Sigmoid colon (tissue), 7 donors: ENCODE measurements around the gene MT4. TPM values are rescaled to one million over a fixed set of nuclear protein-coding genes. Genes with fewer than 3 reads are reported as not detected.

Source experiments
- DNase-seq: peaks from one replicate; pipeline ENCODE4 v3.0.0-alpha.2; 2019
- H3K27ac ChIP-seq, 4 donors: fragments of 200-600 bp; sonication (generic); one replicate each; pipeline ENCODE4 v1.5.1; 2016 to 2019; ENCODE audit warnings: mild to moderate bottlenecking in 1 of 4
- H3K27me3 ChIP-seq, 3 donors: fragments of 200-600 bp; sonication (generic); one replicate each; pipeline ENCODE4 v1.5.1; 2019; ENCODE audit warnings: mild to moderate bottlenecking in 1 of 3
- H3K36me3 ChIP-seq, 4 donors: fragments of 200-600 bp; sonication (generic); one replicate each; pipeline ENCODE4 v1.5.1; 2016 to 2019
- H3K4me1 ChIP-seq, 4 donors: fragments of 200-600 bp; sonication (generic); one replicate each; pipeline ENCODE4 v1.5.1; 2017 to 2019
- H3K4me3 ChIP-seq, 4 donors: fragments of 200-600 bp; sonication (generic); one replicate each; pipeline ENCODE4 v1.5.1; 2017 to 2019; ENCODE audit warnings: mild to moderate bottlenecking in 2 of 4, moderate library complexity in 1 of 4
- H3K9me3 ChIP-seq, 4 donors: fragments of 200-600 bp in 3 of 4; sonication (generic) in 3 of 4; one replicate each; pipeline versions ENCODE4 v1.5.1 to v1.6.1; 2013 to 2019
- CTCF ChIP-seq, 4 experiments: fragments of 450-650 bp in 3 of 4; fragments of 200-600 bp in 1 of 4; IDR thresholded peaks; one replicate each; pipeline ENCODE4 v1.5.1; 2016 to 2019; ENCODE audit warnings: antibody characterized with exemption in 4 of 4, mild to moderate bottlenecking in 3 of 4, moderate library complexity in 2 of 4
- EP300 ChIP-seq, 4 donors: sonication (generic); formaldehyde crosslinking; IDR thresholded peaks; one replicate each; pipeline ENCODE4 v1.6.1; 2017; ENCODE audit warnings: antibody characterized with exemption in 4 of 4
- POLR2A ChIP-seq, 2 donors: fragments of 450-650 bp; IDR thresholded peaks; one replicate each; pipeline ENCODE4 v1.6.1; 2016; ENCODE audit warnings: antibody characterized with exemption in 2 of 2, mild to moderate bottlenecking in 2 of 2, moderate library complexity in 2 of 2
- POLR2AphosphoS5 ChIP-seq, 4 donors: sonication (generic); formaldehyde crosslinking; IDR thresholded peaks; one replicate each; pipeline ENCODE4 v1.6.1; 2017; ENCODE audit warnings: antibody characterized with exemption in 4 of 4
- WGBS, 2 donors: extraction: QIAGEN DNeasy Blood & Tissue Kit; methylation state at CpG; one replicate each; pipeline ENCODE4 v1.1.7; 2013; 5-methylcytosine and 5-hydroxymethylcytosine counted together
- intact Hi-C: fragments of 100-400 bp; cut with DNase I; formaldehyde crosslinking; loops from one replicate; pipeline ENCODE4 v1.15.1; 2023
- polyA plus RNA-seq, 3 donors: library from polyadenylated mRNA; stranded (reverse); fragments of 200-250 nt; gene quantifications; one replicate each; pipeline ENCODE4 v1.2.3, GENCODE V29; 2013
- total RNA-seq, 4 donors: library from RNA; depleted of rRNA; stranded (reverse); fragments of >200 nt; gene quantifications; one replicate each; pipeline ENCODE4 v1.1.0, GENCODE V29; 2016
- donor health status: healthy with polysubstance abuse.
- donor health status: Bipolar disorder and iron deficiency.
- donor health status: healthy.

Gene MT4
- total and polyA plus RNA-seq, 7 donors, result not detected

GRCh38 chr16:56594292-56594619 is 29.4 kb downstream of the MT4 start:
- H3K36me3 ChIP-seq, result no peaks in the 10 kb centered on the region
- DNase-seq, result no peak
- no peak for TF ChIP-seq POLR2AphosphoS5 (IDR thresholded peaks at IDR 0.05)
- TF ChIP-seq EP300 (IDR thresholded peaks at IDR 0.05), result no peak
- TF ChIP-seq POLR2A (IDR thresholded peaks at IDR 0.05), result no peak
- no peak for TF ChIP-seq CTCF (IDR thresholded peaks at IDR 0.05)
- WGBS, 2 donors, result 83 to 91% methylated on average over 5 of the region's 5 CpGs
- H3K4me3 ChIP-seq, result no peak overlapping the region
- peaks cover 0 to 7% (median 6%) of the 10 kb centered on the region in 4 donors for H3K4me1 ChIP-seq
- H3K9me3 ChIP-seq, result no peaks in the 10 kb centered on the region
- intact Hi-C loops, result no loop called here
- H3K27ac ChIP-seq, result no peak overlapping the region
- peaks cover 4 to 17% (median 9%) of the 10 kb centered on the region in 3 donors for H3K27me3 ChIP-seq

- 31 to 38% methylated on average over 8 of the region's 8 CpGs for WGBS, 2 donors
- no peak for DNase-seq
- intact Hi-C loops, result loop anchor here (2.0 to 10.0 kb wide), 4 partner anchors 86 to 334 kb away; partner anchors contain the start of genes AMFR and HERPUD1
These were observed 35.6 kb downstream of the MT4 start for GRCh38 chr16:56600398-56600999.

GRCh38 chr16:56601325-56601724 is 36.5 kb downstream of the MT4 start:
- no peak for DNase-seq
- Histone ChIP-seq H3K4me3 (no peak overlapping the region), H3K27ac (no peak overlapping the region), H3K9me3 (no peaks in the 10 kb centered on the region), H3K36me3 (no peaks in the 10 kb centered on the region), H3K27me3 (no peaks in the 10 kb centered on the region), H3K4me1 (peaks cover 0 to 9% (median 4%) of the 10 kb centered on the region in 4 donors)
- TF ChIP-seq POLR2AphosphoS5 (IDR thresholded peaks at IDR 0.05), result no peak
- TF ChIP-seq EP300 (IDR thresholded peaks at IDR 0.05), result no peak
- TF ChIP-seq POLR2A (IDR thresholded peaks at IDR 0.05), result no peak
- TF ChIP-seq CTCF (IDR thresholded peaks at IDR 0.05), result no peak
- WGBS, 2 donors, result 72 to 73% methylated on average over 9 of the region's 9 CpGs
- intact Hi-C loops, result loop anchor here (2.0 to 10.0 kb wide), 4 partner anchors 87 to 333 kb away; partner anchors contain the start of genes AMFR and HERPUD1

More at GRCh38 chr16:56600398-56600999, 35.6 kb downstream of the MT4 start:
- Histone ChIP-seq H3K4me1 (peaks cover 0 to 1% (median 0%) of the 10 kb centered on the region in 4 donors), H3K27ac (no peak overlapping the region), H3K9me3 (no peaks in the 10 kb centered on the region), H3K4me3 (no peak overlapping the region), H3K27me3 (no peaks in the 10 kb centered on the region), H3K36me3 (no peaks in the 10 kb centered on the region)
- TF ChIP-seq CTCF (IDR thresholded peaks at IDR 0.05), result peak in 3 of 4 experiments; percentile 54 to 60 (median 54)
- TF ChIP-seq POLR2A (IDR thresholded peaks at IDR 0.05), result no peak

GRCh38 chr16:56603589-56603988 is 38.7 kb downstream of the MT4 start:
- WGBS, 2 donors, result 21 to 52% methylated on average over 4 of the region's 4 CpGs
- TF ChIP-seq CTCF (IDR thresholded peaks at IDR 0.05) (no peak), POLR2AphosphoS5 (IDR thresholded peaks at IDR 0.05) (no peak), POLR2A (IDR thresholded peaks at IDR 0.05) (no peak), EP300 (IDR thresholded peaks at IDR 0.05) (no peak)
- H3K4me1 ChIP-seq, result peaks cover 0 to 29% (median 24%) of the 10 kb centered on the region in 4 donors
- no peaks in the 10 kb centered on the region for H3K9me3 ChIP-seq
- H3K27ac ChIP-seq, result no peak overlapping the region
- intact Hi-C loops, result loop anchor here (5.0 to 10.0 kb wide), 3 partner anchors 99 to 331 kb away; partner anchors contain the start of genes AMFR and HERPUD1
- no peaks in the 10 kb centered on the region for H3K36me3 ChIP-seq
- no peak overlapping the region for H3K4me3 ChIP-seq
- no peaks in the 10 kb centered on the region for H3K27me3 ChIP-seq
- no peak for DNase-seq
